Pancreas (tissue), 10 donors: Measurements from ENCODE around the gene ANO1. TPM values are rescaled to one million over a fixed set of nuclear protein-coding genes. Genes with fewer than 3 reads are reported as not detected.

Experiments used
- ATAC-seq, 4 donors: fragments of 200-7000 bp; cut with Tn5 transposase; one replicate each; pipeline versions ENCODE4 v1.8.0 to v1.9.1; 2020; ENCODE audit warnings: mild to moderate bottlenecking in 4 of 4, moderate library complexity in 4 of 4
- DNase-seq, 6 donors: peaks; one replicate each; pipeline ENCODE4 v3.0.0-alpha.2; 2020
- FAIRE-seq: peaks from 2 replicates; lab custom pipeline; 2012; peaks lifted over from hg19 to GRCh38; lab: Jason Lieb, UNC
- H3K27ac ChIP-seq, 4 donors: fragments of 200-600 bp; sonication (generic); 1 replicate in 3 of 4; 2 replicates in 1 of 4; pipeline versions ENCODE4 v1.5.0 to v1.8.0; 2020
- H3K27me3 ChIP-seq, 4 donors: fragments of 200-600 bp; one replicate each; pipeline ENCODE4 v1.8.0; 2021
- H3K36me3 ChIP-seq, 3 donors: fragments of 200-600 bp; sonication (generic) in 1 of 3; one replicate each; pipeline versions ENCODE4 v1.5.0 to v1.8.0; 2020 to 2021
- H3K4me1 ChIP-seq, 3 donors: fragments of 200-600 bp; one replicate each; pipeline ENCODE4 v1.8.0; 2021
- H3K4me3 ChIP-seq, 4 donors: fragments of 200-600 bp; sonication (generic) in 2 of 4; one replicate each; pipeline versions ENCODE4 v1.5.0 to v1.8.0; 2020 to 2021
- H3K9me3 ChIP-seq, 4 donors: fragments of 200-600 bp; one replicate each; pipeline ENCODE4 v1.8.0; 2021
- CTCF ChIP-seq, 4 donors: fragments of 200-600 bp; sonication (generic) in 3 of 4; IDR thresholded peaks; one replicate each; pipeline versions ENCODE4 v1.5.0 to v1.8.0; 2021; ENCODE audit warnings: antibody characterized with exemption in 4 of 4
- WGBS, 2 donors: extraction: QIAGEN DNeasy Blood & Tissue Kit; methylation state at CpG; one replicate each; pipeline ENCODE4 v1.1.7; 2013; 5-methylcytosine and 5-hydroxymethylcytosine counted together
- intact Hi-C, 3 donors: fragments of 100-400 bp; cut with DNase I; formaldehyde crosslinking; loops; one replicate each; pipeline versions ENCODE4 v1.11.1 to v1.14.2; 2022
- polyA plus RNA-seq, 2 donors: library from polyadenylated mRNA; stranded (reverse); fragments of 200-250 nt; gene quantifications; one replicate each; pipeline ENCODE4 v1.2.3, GENCODE V29; 2013
- total RNA-seq, 6 donors: library from RNA; stranded (reverse); fragmentation: NEBNext Ultra II Directional in 4 of 6; extraction: Animal tissue kit (Norgen Biotek cat#: 25700) in 4 of 6; gene quantifications; one replicate each; pipeline versions ENCODE4 v1.2.1 to v1.2.4, GENCODE V29; 2021 to 2023
- donor health status: healthy with polysubstance abuse.
- donor health status: DM: no; HTN: no; CAD: no; lungs with moderate emphysema.
- donor health status: DM: no; HTN: no; CAD: no.
- donor health status: control.
- donor health status: control.
- donor health status: Bipolar disorder and iron deficiency.
- donor health status: DM: yes; HTN: yes; CAD: no.
- donor health status: DM: no; HTN: no; CAD: no.
- donor health status: DM: no; HTN: no; CAD: no.
- donor health status: DM: yes; HTN: yes; CAD: no.

Gene ANO1
- total and polyA plus RNA-seq, 8 donors, result 1.5 to 12.4 (median 5.1) TPM

GRCh38 chr11:70104419-70104818 is 26.3 kb downstream of the ANO1 start:
- H3K27me3 ChIP-seq, result no peaks in the 10 kb centered on the region
- no peak for TF ChIP-seq CTCF (IDR thresholded peaks at IDR 0.05)
- no peak for ATAC-seq
- no peaks in the 10 kb centered on the region for H3K9me3 ChIP-seq
- intact Hi-C loops, result no loop called here
- no peaks in the 10 kb centered on the region for H3K4me1 ChIP-seq
- 61 to 69% methylated on average over 9 of the region's 9 CpGs for WGBS, 2 donors
- H3K4me3 ChIP-seq, result no peak overlapping the region
- no peak overlapping the region for H3K27ac ChIP-seq
- peak in 1 of 6 donors; percentile 37 for DNase-seq
- no peak for FAIRE-seq
- H3K36me3 ChIP-seq, result no peaks in the 10 kb centered on the region

- H3K4me1 ChIP-seq, result no peaks in the 10 kb centered on the region
- peak in 1 of 6 donors; percentile 30 for DNase-seq
- no peak for FAIRE-seq
- H3K27me3 ChIP-seq, result no peaks in the 10 kb centered on the region
- intact Hi-C loops, result no loop called here
- no peak for ATAC-seq
- no peak for TF ChIP-seq CTCF (IDR thresholded peaks at IDR 0.05)
- no peaks in the 10 kb centered on the region for H3K36me3 ChIP-seq
- no peaks in the 10 kb centered on the region for H3K9me3 ChIP-seq
- H3K4me3 ChIP-seq, result no peak overlapping the region
- no peak overlapping the region for H3K27ac ChIP-seq
- WGBS, 2 donors, result 55 to 64% methylated on average over 11 of the region's 11 CpGs
These were observed 26.8 kb downstream of the ANO1 start for GRCh38 chr11:70104961-70105360.

GRCh38 chr11:70105369-70105754 is 27.2 kb downstream of the ANO1 start:
- intact Hi-C loops, result no loop called here
- DNase-seq (peak in 1 of 6 donors; percentile 39), FAIRE-seq (no peak), ATAC-seq (no peak)
- Histone ChIP-seq H3K27ac (peak overlapping the region in 1 of 4 donors; percentile 54), H3K36me3 (no peaks in the 10 kb centered on the region), H3K4me3 (no peak overlapping the region), H3K27me3 (no peaks in the 10 kb centered on the region), H3K4me1 (no peaks in the 10 kb centered on the region), H3K9me3 (no peaks in the 10 kb centered on the region)
- no peak for TF ChIP-seq CTCF (IDR thresholded peaks at IDR 0.05)
- WGBS, 2 donors, result 75 to 83% methylated on average over 12 of the region's 12 CpGs

GRCh38 chr11:70105755-70106571 is 27.8 kb downstream of the ANO1 start:
- peak in 3 of 4 donors; percentile 31 to 74 (median 73) for ATAC-seq
- FAIRE-seq, result no peak
- Histone ChIP-seq H3K9me3 (no peaks in the 10 kb centered on the region), H3K27ac (peak overlapping the region in 2 of 4 donors; percentile 22 to 54), H3K36me3 (no peaks in the 10 kb centered on the region), H3K4me1 (no peaks in the 10 kb centered on the region), H3K4me3 (no peak overlapping the region), H3K27me3 (no peaks in the 10 kb centered on the region)
- intact Hi-C loops, result no loop called here
- no peak for TF ChIP-seq CTCF (IDR thresholded peaks at IDR 0.05)
- WGBS, 2 donors, result 57 to 59% methylated on average over 24 of the region's 24 CpGs
- peak in 3 of 6 donors; percentile 47 to 85 (median 63) for DNase-seq

GRCh38 chr11:70106757-70107156 is 28.6 kb downstream of the ANO1 start:
- FAIRE-seq (no peak), DNase-seq (peak in 1 of 6 donors; percentile 11), ATAC-seq (no peak)
- Histone ChIP-seq H3K4me1 (no peaks in the 10 kb centered on the region), H3K27ac (peak overlapping the region in 1 of 4 donors; percentile 54), H3K9me3 (no peaks in the 10 kb centered on the region), H3K27me3 (no peaks in the 10 kb centered on the region), H3K4me3 (no peak overlapping the region), H3K36me3 (no peaks in the 10 kb centered on the region)
- TF ChIP-seq CTCF (IDR thresholded peaks at IDR 0.05), result no peak
- intact Hi-C loops, result no loop called here
- 59 to 70% methylated on average over 5 of the region's 5 CpGs for whole genome bisulfite sequencing, 2 donors
